ENCODE data around the gene CYSRT1.
A peak's percentile ranks its signal among the peaks of the same experiment; 100 is the strongest.
"Not testable (repeated sequence)": the region's sequence is repeated elsewhere in the genome, so short reads cannot be mapped to it uniquely, and the experiment has no call there.

CYSRT1 gene

GRCh38 chr9:137256856-137257255 is 31.9 kb downstream of the CYSRT1 start:
- no peak overlapping the region for H3K27ac ChIP-seq
- H3K4me3 ChIP-seq, result no peak overlapping the region

- H3K27ac ChIP-seq, H3K4me3 ChIP-seq: not testable (repeated sequence)
These were observed 37.4 kb downstream of the CYSRT1 start for GRCh38 chr9:137262173-137262908.

GRCh38 chr9:137262909-137263285 is 37.9 kb downstream of the CYSRT1 start:
- no peak overlapping the region for H3K27ac ChIP-seq
- no peak overlapping the region for H3K4me3 ChIP-seq

- no peak overlapping the region for H3K4me3 ChIP-seq
- no peak overlapping the region for H3K27ac ChIP-seq
These were observed 38.5 kb downstream of the CYSRT1 start for GRCh38 chr9:137263506-137263905.

- Histone ChIP-seq H3K27ac (no peak overlapping the region), H3K4me3 (no peak overlapping the region)
These were observed 39.1 kb downstream of the CYSRT1 start for GRCh38 chr9:137264067-137264466.

- Histone ChIP-seq H3K4me3 (no peak overlapping the region), H3K27ac (no peak overlapping the region)
These were observed 40.7 kb downstream of the CYSRT1 start for GRCh38 chr9:137265496-137266161.

- H3K4me3 ChIP-seq, result no peak overlapping the region
- no peak overlapping the region for H3K27ac ChIP-seq
These were observed 41.2 kb downstream of the CYSRT1 start for GRCh38 chr9:137266162-137266527.

- H3K27ac ChIP-seq, result no peak overlapping the region
- H3K4me3 ChIP-seq, result no peak overlapping the region
These were observed 41.8 kb downstream of the CYSRT1 start for GRCh38 chr9:137266585-137267453.

- Histone ChIP-seq H3K4me3 (no peak overlapping the region), H3K27ac (peak overlapping the region in 2 of 21 experiments; percentile 11 to 23)
These were observed 43.0 kb downstream of the CYSRT1 start for GRCh38 chr9:137267933-137268355.

GRCh38 chr9:137268538-137269201 is 43.7 kb downstream of the CYSRT1 start:
- peak overlapping the region in 6 of 21 experiments; percentile 2 to 37 (median 24) for H3K27ac ChIP-seq
- H3K4me3 ChIP-seq, result no peak overlapping the region

GRCh38 chr9:137269231-137269772 is 44.3 kb downstream of the CYSRT1 start:
- no peak overlapping the region for H3K4me3 ChIP-seq

GRCh38 chr9:137270929-137271695 is 46.1 kb downstream of the CYSRT1 start:
- H3K27ac ChIP-seq, result no peak overlapping the region

More at GRCh38 chr9:137269231-137269772, 44.3 kb downstream of the CYSRT1 start:
- peak overlapping the region in 7 of 21 experiments; percentile 2 to 37 (median 23) for H3K27ac ChIP-seq

GRCh38 chr9:137271696-137272076 is 46.7 kb downstream of the CYSRT1 start:
- no peak overlapping the region for H3K27ac ChIP-seq
- no peak overlapping the region for H3K4me3 ChIP-seq

More at GRCh38 chr9:137270929-137271695, 46.1 kb downstream of the CYSRT1 start:
- no peak overlapping the region for H3K4me3 ChIP-seq

- H3K27ac ChIP-seq, result no peak overlapping the region
These were observed 47.5 kb downstream of the CYSRT1 start for GRCh38 chr9:137272241-137273094.

GRCh38 chr9:137273095-137273490 is 48.1 kb downstream of the CYSRT1 start:
- Histone ChIP-seq H3K27ac (no peak overlapping the region), H3K4me3 (no peak overlapping the region)

More at GRCh38 chr9:137272241-137273094, 47.5 kb downstream of the CYSRT1 start:
- no peak overlapping the region for H3K4me3 ChIP-seq

- Histone ChIP-seq H3K4me3 (no peak overlapping the region), H3K27ac (peak overlapping the region in 10 of 21 experiments; percentile 16 to 79 (median 54))
These were observed 48.8 kb downstream of the CYSRT1 start for GRCh38 chr9:137273611-137274320.

- Histone ChIP-seq H3K4me3 (no peak overlapping the region), H3K27ac (peak overlapping the region in 1 of 21 experiments; percentile 78)
These were observed 50.2 kb downstream of the CYSRT1 start for GRCh38 chr9:137275203-137275587.
